Measurements from ENCODE around the gene PSMD4. TPM values are rescaled to one million over a fixed set of nuclear protein-coding genes. Genes with fewer than 3 reads are reported as not detected.
"Not testable (repeated sequence)": the region's sequence is repeated elsewhere in the genome, so short reads cannot be mapped to it uniquely, and the experiment has no call there.

The PSMD4 gene
- total RNA-seq, 1 experiment from 2014 or later, result 311 TPM

- Histone ChIP-seq H3K4me3 (no peak overlapping the region), H3K27me3 (no peaks in the 10 kb centered on the region), H3K9me3 (no peaks in the 10 kb centered on the region), H3K36me3 (peaks cover 61% of the 10 kb centered on the region)
- DNase-seq, result no peak
These were observed 4.8 kb downstream of the PSMD4 start for GRCh38 chr1:151259351-151259750.

- no peak for DNase-seq
- peaks cover 79% of the 10 kb centered on the region for H3K36me3 ChIP-seq
These were observed 11.1 kb downstream of the PSMD4 start for GRCh38 chr1:151265446-151266236.

GRCh38 chr1:151266315-151266714 lies 11.8 kb downstream of the PSMD4 start:
- H3K27me3 ChIP-seq, result no peaks in the 10 kb centered on the region
- no peak for DNase-seq
- no peaks in the 10 kb centered on the region for H3K9me3 ChIP-seq
- H3K36me3 ChIP-seq, result peaks cover 79% of the 10 kb centered on the region
- no peak overlapping the region for H3K4me3 ChIP-seq

More at GRCh38 chr1:151265446-151266236, 11.1 kb downstream of the PSMD4 start:
- Histone ChIP-seq H3K27me3 (no peaks in the 10 kb centered on the region), H3K4me3 (no peak overlapping the region), H3K9me3 (no peaks in the 10 kb centered on the region)

- Histone ChIP-seq H3K4me3 (no peak overlapping the region), H3K9me3 (no peaks in the 10 kb centered on the region), H3K27me3 (no peaks in the 10 kb centered on the region), H3K36me3 (peaks cover 75% of the 10 kb centered on the region)
- no peak for DNase-seq
These were observed 12.3 kb downstream of the PSMD4 start for GRCh38 chr1:151266821-151267220.

- Histone ChIP-seq H3K36me3 (peaks cover 72% of the 10 kb centered on the region), H3K27me3 (no peaks in the 10 kb centered on the region), H3K9me3 (no peaks in the 10 kb centered on the region), H3K4me3 (no peak overlapping the region)
- DNase-seq, result no peak
These were observed 13.2 kb downstream of the PSMD4 start for GRCh38 chr1:151267760-151268159.

- no peak overlapping the region for H3K4me3 ChIP-seq
- peaks cover 24% of the 10 kb centered on the region for H3K36me3 ChIP-seq
- no peaks in the 10 kb centered on the region for H3K27me3 ChIP-seq
- no peak for DNase-seq
- no peaks in the 10 kb centered on the region for H3K9me3 ChIP-seq
These were observed 19.5 kb downstream of the PSMD4 start for GRCh38 chr1:151273924-151274466.

GRCh38 chr1:151275341-151275740 lies 20.8 kb downstream of the PSMD4 start:
- peaks cover 14% of the 10 kb centered on the region for H3K36me3 ChIP-seq
- not testable (repeated sequence) for DNase-seq, H3K4me3 ChIP-seq, H3K27me3 ChIP-seq, H3K9me3 ChIP-seq

- no peak for DNase-seq
- no peak overlapping the region for H3K4me3 ChIP-seq
- no peaks in the 10 kb centered on the region for H3K27me3 ChIP-seq
- H3K9me3 ChIP-seq, result no peaks in the 10 kb centered on the region
- peaks cover 10% of the 10 kb centered on the region for H3K36me3 ChIP-seq
These were observed 22.7 kb downstream of the PSMD4 start for GRCh38 chr1:151277249-151277648.

- no peaks in the 10 kb centered on the region for H3K9me3 ChIP-seq
- H3K27me3 ChIP-seq, result no peaks in the 10 kb centered on the region
- H3K4me3 ChIP-seq, result peak overlapping the region; percentile 72
- peak; percentile 99 for DNase-seq
- peaks cover 13% of the 10 kb centered on the region for H3K36me3 ChIP-seq
These were observed 26.9 kb downstream of the PSMD4 start for GRCh38 chr1:151281225-151281968.

- peak within 1 kb of the TSS; percentile 72 for H3K4me3 ChIP-seq
- peak; percentile 100 for DNase-seq
- peaks cover 21% of the 10 kb centered on the region for H3K36me3 ChIP-seq
- H3K9me3 ChIP-seq, result no peaks in the 10 kb centered on the region
- no peaks in the 10 kb centered on the region for H3K27me3 ChIP-seq
These were observed 27.7 kb downstream of the PSMD4 start, which contains the start of gene ZNF687 for GRCh38 chr1:151281969-151282882. ZNF687 (plus strand) TSS chr1:151282299; CDS start chr1:151286292, 3,993 bp downstream.

GRCh38 chr1:151282883-151283725 lies 28.6 kb downstream of the PSMD4 start:
- Histone ChIP-seq H3K27me3 (no peaks in the 10 kb centered on the region), H3K9me3 (no peaks in the 10 kb centered on the region), H3K4me3 (peak overlapping the region; percentile 72), H3K36me3 (peaks cover 30% of the 10 kb centered on the region)
- DNase-seq, result no peak

GRCh38 chr1:151284013-151284577 lies 29.6 kb downstream of the PSMD4 start:
- Histone ChIP-seq H3K27me3 (no peaks in the 10 kb centered on the region), H3K4me3 (no peak overlapping the region; the same call in 1 of the 2 replicates), H3K9me3 (no peaks in the 10 kb centered on the region), H3K36me3 (peaks cover 40% of the 10 kb centered on the region)
- no peak for DNase-seq

- H3K9me3 ChIP-seq, result no peaks in the 10 kb centered on the region
- no peak for DNase-seq
- peaks cover 63% of the 10 kb centered on the region for H3K36me3 ChIP-seq
- H3K27me3 ChIP-seq, result no peaks in the 10 kb centered on the region
- H3K4me3 ChIP-seq, result no peak overlapping the region
These were observed 32.2 kb downstream of the PSMD4 start for GRCh38 chr1:151286619-151287340.

- H3K4me3 ChIP-seq, result no peak overlapping the region
- H3K27me3 ChIP-seq, result no peaks in the 10 kb centered on the region
- H3K9me3 ChIP-seq, result no peaks in the 10 kb centered on the region
- H3K36me3 ChIP-seq, result peaks cover 69% of the 10 kb centered on the region
- DNase-seq, result no peak
These were observed 32.8 kb downstream of the PSMD4 start for GRCh38 chr1:151287341-151287699.
